RKO (cell line): Measurements from ENCODE around the gene TGFBR3L.

ENCODE experiments used
- DNase-seq: peaks from one replicate; pipeline ENCODE4 v3.0.0-alpha.2; 2016; ENCODE audit warnings: low spot score

TGFBR3L gene

DNA sequence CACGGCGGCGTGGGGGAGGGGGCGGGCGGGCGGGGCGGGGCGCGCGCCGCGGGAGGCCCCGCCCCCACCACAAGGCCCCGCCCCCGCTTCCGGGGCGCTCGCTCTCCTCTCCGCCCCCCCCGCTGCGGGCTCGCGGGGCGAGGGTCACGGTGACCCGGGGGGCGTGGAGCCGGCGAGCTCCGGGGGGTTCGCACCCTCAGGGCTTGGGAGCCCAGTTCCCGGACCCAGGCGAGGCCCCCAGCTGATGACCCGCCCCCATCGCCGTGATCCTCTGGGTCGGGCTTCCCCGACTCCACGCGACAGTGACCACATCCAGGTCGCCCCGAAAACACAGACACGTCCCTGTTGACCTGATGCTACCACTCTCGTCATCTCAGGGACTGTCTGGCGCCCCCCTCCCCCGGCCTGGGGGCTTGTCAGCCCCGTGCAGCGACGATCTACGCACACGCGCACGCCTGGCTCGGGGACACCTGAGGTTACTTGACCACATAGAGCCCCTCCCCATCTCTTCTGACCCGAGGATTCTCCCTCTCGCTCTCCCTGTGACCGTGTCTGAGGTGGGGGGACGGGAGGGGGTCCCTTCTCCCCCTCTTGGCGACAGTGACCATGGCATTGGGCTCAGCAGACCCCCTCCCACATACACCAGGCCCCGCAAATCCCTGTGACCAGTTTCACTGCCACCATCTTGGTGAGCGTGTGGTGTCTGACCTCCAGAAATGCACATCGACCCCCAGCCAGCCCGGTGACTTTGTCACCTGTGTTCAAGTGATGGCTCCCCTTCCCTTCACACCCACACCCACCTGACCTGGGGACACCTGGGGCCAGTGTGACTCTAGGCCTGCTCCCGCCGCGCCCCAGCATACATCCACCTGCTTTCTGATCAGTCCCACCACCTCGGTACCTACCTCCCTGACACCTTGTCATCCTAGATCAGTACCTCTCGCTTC lies 10.3 kb upstream of the TGFBR3L start:
- no peak for DNase-seq

- no peak for DNase-seq
Observed at GRCh38 chr19:7905268-7905667, 9.4 kb upstream of the TGFBR3L start.

- DNase-seq = no peak
Observed at GRCh38 chr19:7905859-7906258, 8.8 kb upstream of the TGFBR3L start.

DNA sequence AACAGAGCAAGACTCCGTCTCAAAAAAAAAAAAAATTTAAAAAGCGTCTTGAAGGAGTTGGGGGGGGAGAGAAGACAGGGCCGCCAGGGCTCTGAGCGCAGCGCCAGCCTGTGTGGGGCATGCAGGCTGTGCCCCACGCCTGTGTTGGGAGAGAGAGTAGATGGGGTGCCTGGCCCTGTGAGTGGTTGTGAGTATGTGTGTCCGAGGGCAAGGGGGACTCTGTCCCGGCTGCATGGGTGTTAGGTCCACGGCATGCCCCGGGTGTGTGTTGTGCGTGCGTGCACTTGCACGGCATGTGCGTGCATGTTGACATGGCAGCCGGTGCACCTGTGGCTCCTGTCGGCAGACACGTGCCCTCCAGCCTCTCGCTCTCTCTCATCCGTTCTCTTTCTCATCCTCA lies 7.5 kb upstream of the TGFBR3L start:
- DNase-seq = no peak

DNA sequence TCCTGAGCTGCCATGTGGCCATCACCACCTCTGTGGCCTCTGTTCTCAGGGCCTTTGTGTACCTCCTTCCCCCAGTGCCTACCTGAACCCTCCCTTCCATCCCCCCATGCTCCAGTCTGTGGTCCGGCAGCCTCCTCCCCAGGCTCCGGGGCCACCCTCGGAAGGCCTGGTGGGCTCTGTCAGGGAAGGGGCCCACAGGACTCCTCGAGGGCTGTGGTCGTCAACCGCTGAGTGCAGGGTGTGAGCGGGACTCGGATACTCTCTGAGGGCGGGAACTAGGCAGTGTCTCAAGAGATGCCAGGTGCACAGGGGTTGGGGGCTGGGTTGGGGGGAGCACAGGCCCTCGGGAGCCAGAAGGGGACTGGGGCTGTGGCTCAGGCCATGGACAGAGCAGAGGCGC lies 7.1 kb upstream of the TGFBR3L start:
- DNase-seq = no peak

GRCh38 chr19:7908078-7908699 lies 6.4 kb upstream of the TGFBR3L start:
- DNase-seq = no peak

DNA sequence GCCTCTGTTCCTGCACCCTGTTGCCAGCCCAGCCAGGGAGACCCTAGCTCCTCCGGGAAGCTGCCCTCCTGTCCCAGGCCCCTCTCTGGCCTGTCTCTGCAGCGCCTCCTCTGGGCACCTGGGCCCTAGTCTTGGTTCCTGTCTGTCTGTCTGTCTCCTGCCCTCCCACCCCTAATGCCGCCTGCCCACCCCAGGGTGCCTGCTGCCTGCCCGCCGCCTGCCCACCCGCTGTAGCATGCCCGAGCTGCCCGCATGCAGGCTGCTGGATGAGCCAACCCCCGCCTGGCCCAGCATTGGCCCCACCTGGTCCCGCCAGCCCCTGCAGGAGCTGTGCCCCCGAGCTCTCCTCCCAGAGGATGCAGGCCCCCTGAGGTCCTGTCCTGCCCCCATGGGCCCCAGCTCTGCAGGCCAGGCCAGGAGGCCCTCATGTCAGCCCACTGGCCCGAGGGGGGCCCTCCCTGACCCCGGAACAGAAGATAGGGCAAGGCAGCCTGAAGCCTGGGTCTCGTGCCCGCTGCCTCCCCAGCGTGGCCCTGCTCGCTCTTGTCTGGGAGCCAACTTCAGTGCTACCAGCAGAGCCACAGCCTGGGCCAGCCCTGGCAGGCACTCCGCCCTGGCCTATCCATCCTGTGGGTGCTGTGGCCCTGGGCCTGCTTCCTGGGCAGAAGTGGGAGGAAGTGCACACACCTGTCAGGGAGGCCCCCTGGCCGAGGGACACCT lies 5.7 kb upstream of the TGFBR3L start:
- DNase-seq = no peak

DNA sequence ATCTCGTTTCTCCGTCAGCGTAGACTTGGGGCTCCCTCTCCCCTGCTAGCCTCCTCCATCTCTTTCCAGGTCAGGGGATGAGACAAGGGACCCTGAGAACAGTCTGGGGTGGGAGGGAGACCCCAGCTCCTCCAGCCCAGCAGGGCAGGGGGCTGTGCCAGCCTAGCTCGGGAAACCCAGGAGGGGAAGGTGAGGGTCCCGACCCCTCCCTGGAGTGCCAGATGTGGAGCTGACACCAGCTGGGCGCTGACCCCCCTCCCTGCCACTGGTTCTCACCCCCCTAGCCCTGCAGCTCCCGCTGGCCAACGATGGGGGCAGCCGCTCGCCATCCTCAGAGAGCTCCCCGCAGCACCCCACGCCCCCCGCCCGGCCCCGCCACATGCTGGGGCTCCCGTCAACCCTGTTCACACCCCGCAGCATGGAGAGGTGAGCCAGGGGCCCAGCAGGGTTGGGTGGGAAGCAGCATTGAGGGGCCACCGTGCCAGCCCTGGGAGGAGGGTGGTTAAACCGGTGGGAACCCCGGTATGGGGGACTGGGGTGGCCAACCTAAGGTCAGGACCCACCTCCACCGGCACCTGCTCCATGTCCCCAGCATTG lies 5.1 kb upstream of the TGFBR3L start:
- no peak for DNase-seq

DNA sequence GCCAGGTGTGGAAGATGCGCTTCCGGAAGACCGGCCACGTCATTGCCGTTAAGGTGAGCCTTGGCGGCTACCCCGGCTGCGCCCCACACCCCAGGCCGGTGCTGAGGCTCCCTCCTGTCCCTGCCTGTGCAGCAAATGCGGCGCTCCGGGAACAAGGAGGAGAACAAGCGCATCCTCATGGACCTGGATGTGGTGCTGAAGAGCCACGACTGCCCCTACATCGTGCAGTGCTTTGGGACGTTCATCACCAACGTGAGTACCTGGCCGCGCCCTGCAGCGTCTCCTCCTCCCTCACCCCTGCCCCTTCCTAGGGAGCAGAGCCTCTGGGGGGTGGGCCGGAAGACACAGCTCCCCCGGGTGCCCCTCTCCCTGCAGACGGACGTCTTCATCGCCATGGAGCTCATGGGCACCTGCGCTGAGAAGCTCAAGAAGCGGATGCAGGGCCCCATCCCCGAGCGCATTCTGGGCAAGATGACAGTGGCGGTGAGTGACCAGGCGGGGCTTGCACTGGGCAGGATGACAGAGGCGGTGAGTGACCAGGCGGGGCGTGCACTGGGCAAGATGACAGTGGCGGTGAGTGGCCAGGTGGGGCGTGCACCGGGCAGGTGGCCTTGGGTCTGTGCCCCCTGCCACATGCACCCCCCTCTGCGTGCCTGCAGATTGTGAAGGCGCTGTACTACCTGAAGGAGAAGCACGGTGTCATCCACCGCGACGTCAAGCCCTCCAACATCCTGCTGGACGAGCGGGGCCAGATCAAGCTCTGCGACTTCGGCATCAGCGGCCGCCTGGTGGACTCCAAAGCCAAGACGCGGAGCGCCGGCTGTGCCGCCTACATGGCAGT lies 4.1 kb upstream of the TGFBR3L start:
- DNase-seq = no peak

DNA sequence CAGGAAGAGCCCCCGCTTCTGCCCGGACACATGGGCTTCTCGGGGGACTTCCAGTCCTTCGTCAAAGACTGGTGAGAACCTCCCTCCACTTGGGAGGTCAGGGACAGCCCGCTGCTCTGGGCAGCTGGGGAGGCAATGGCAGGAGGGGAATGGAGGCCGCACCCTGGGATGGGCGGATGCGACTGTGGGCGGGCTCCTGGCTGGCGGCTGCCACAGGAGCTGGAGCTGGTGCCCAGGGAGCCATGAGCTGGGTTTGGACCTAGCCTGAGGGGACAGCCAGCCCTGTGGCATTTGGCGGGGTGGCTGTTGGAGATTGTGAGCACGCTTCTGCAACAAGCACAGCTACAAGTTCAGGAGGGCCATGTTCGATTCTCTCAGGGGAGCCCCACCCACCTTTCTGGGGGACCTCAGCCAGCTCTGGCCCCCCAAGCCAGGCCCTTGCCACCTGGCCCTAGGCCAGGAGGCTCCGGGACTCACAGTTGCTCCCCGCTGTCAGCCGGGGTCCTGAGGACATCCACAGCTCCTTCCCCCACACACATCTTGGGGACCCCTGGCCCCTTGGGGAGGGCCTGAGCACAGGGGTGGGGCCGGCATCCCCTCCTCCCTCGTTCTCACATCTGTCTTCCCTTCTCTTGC lies 3.0 kb upstream of the TGFBR3L start:
- no peak for DNase-seq

GRCh38 chr19:7912144-7912696 lies 2.4 kb upstream of the TGFBR3L start:
- no peak for DNase-seq

DNA sequence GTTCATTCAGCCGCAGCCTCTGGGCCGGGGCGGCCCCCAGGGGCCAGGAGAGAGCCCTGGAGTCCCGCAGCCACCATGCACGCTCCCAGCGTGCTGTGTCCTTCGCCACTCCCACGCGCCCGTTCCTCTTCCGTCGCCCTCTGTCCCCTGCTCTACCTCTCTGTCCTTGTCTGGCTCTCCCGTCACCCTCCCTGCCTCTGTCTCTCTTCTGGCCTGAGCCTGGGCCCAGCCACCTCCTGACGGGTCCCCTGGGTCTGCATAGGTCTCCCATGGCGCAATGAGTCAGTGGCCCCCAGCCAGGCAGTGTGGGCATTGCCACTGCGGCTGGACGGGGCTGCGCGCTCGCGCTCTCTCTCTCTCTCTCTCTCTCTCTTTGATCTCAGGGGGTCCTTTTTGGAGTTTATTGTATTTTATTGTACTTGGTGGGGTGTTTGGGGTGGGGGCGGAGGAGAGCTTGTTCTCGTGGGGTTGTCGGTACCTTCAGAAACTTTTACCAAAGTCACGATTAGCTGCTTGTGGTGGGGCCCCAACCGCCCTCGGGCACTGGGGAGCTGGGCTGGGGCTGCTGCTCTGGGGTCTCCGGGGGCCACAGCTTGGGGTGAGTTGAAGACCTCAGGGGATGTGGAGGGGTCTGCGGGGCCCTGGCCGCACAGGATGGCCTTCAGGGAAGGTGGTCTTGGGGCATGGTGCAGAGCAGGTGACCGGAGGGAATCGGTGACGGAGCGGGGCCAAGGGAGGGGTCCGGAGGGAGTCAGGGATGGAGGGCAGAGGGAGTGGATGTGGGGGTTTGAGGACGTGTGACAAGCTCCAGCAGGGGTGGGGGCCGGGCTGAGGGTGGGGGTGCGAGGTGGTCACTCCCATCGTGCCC lies 1.7 kb upstream of the TGFBR3L start:
- DNase-seq = no peak

- no peak for DNase-seq
Observed at GRCh38 chr19:7913652-7914051, 978 bp upstream of the TGFBR3L start.

DNA sequence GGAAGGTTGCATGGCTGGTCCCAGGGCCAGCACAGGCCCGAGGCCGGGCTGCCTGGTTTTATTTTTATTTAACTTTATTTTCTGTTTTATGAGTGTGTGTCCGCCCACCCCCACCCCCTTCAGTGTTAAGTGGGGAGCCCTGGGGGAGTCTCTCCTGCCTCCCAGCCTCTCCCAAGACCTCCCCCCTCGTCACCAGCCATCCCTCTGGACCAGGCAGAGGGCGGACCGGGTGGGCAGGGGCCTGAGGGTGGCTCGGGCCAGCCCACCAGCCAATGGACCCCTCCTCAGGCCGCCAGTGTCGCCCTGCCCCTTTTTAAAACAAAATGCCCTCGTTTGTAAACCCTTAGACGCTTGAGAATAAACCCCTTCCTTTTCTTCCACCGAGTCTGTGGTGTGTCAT lies 531 bp upstream of the TGFBR3L start:
- DNase-seq = no peak

GRCh38 chr19:7915250-7916102 lies 846 bp downstream of the TGFBR3L start:
- DNase-seq = no peak

DNA sequence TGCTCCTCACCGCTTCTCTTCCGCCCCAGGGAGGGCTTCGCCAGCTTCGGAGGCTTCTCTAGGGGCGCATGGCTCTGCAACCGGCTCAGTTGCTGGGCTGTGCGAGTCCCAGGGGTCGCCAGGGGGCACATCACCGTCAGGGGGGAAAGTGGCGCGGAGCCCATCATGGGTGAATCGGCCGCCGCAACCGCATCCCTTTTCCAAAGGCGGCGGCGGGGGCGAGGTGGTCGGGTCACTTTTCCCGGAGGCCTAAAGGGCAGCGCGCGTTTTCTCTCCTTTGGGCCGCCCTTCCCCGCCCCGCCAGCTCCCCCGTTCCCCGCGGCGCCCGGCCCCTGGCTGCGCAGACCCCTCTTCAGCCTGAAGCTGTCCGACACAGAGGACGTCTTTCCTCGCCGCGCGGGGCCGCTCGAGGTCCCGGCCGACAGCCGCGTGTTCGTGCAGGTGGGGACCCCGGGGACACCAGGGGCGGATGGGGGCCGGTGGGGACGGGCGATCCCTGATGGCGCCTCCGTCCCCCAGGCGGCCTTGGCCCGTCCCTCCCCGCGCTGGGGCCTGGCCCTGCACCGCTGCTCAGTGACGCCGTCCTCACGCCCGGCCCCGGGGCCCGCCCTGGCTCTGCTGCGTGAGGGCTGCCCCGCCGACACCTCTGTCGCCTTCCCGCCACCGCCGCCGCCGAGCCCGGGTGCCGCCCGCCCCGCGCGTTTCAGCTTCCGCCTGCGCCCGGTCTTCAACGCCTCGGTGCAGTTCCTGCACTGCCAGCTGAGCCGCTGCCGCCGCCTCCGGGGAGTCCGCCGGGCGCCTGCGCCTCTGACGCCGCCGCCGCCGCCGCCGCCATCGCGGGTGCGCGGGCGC lies 1.7 kb downstream of the TGFBR3L start:
- DNase-seq = no peak

GRCh38 chr19:7916955-7917266 lies 2.3 kb downstream of the TGFBR3L start:
- no peak for DNase-seq
